HepG2 (cell line): ENCODE measurements around the gene MRPL30. TPM values are rescaled to one million over a fixed set of nuclear protein-coding genes. Genes with fewer than 3 reads are reported as not detected.

Experiments used
- ATAC-seq: fragments of 200-7000 bp; cut with Tn5 transposase; 3 replicates; pipeline ENCODE4 v1.9.1; 2020; ENCODE audit warnings: mild to moderate bottlenecking, moderate library complexity
- Bru-seq: library from RNA; stranded (reverse); fragments of 400-500 nt; gene quantifications from one replicate; lab custom pipeline; 2021; lab: Mats Ljungman, UMichigan
- BruChase-seq, 2 experiments: library from RNA; stranded (reverse); fragments of 400-500 nt; gene quantifications; one replicate each; lab custom pipeline; 2021; lab: Mats Ljungman, UMichigan
- BruUV-seq: library from RNA; stranded (reverse); fragments of 400-500 nt; replicated peaks from 2 replicates; lab custom pipeline; 2021; lab: Mats Ljungman, UMichigan
- CTCF ChIA-PET: fragments of 300-600 bp; formaldehyde crosslinking; extraction: SDS; loops from one replicate; lab custom pipeline; 2021; ENCODE audit warnings: low total read pairs, inconsistent platforms, low intra/inter-chr PET ratio; lab: Yijun Ruan, JAX
- POLR2A ChIA-PET: fragments of 350-600 bp; sonication (Branson Sonifier 250); formaldehyde crosslinking; loops from one replicate; lab custom pipeline; 2020; ENCODE audit warnings: antibody characterized with exemption, inconsistent platforms; lab: Yijun Ruan, JAX
- DNase-seq: peaks from one replicate; pipeline ENCODE4 v3.0.0-alpha.2; 2015; ENCODE audit warnings: low spot score
- FAIRE-seq: peaks from 3 replicates; lab custom pipeline; 2011; peaks lifted over from hg19 to GRCh38; lab: Jason Lieb, UNC
- H2AFZ ChIP-seq: one replicate; pipeline ENCODE4 v1.6.1; 2011; ENCODE audit warnings: low read length, inconsistent platforms
- H3K27ac ChIP-seq: fragments of 300-600 bp; 3 replicates; pipeline ENCODE4 v1.8.0; 2011; ENCODE audit warnings: mixed run types, mild to moderate bottlenecking, mixed read lengths, low read length, inconsistent platforms; ENCODE audit not compliant: insufficient read depth; ENCODE audit errors: extremely low read length
- H3K27me3 ChIP-seq, 2 experiments: fragments of 200-600 bp in 1 of 2; 2 replicates in 1 of 2; 3 replicates in 1 of 2; pipeline versions ENCODE4 v1.6.0 to v1.8.0; 2011; ENCODE audit warnings: low read length in 2 of 2, mild to moderate bottlenecking in 2 of 2, moderate library complexity in 2 of 2, inconsistent platforms in 1 of 2; ENCODE audit not compliant: insufficient read depth in 2 of 2, control insufficient read depth in 1 of 2
- H3K36me3 ChIP-seq, 2 experiments: fragments of 200-600 bp in 1 of 2; replicated peaks in 1 of 2; 2 replicates in 1 of 2; 3 replicates in 1 of 2; pipeline versions ENCODE4 v1.5.1 to v1.8.0; 2011; ENCODE audit warnings: low read length in 2 of 2, inconsistent platforms in 1 of 2; ENCODE audit not compliant: insufficient read depth in 2 of 2, control insufficient read depth in 1 of 2
- H3K4me1 ChIP-seq: 2 replicates; pipeline ENCODE4 v1.5.1; 2012; ENCODE audit warnings: low read length, inconsistent platforms; ENCODE audit not compliant: insufficient read depth
- H3K4me2 ChIP-seq: 2 replicates; pipeline ENCODE4 v1.6.0; 2011; ENCODE audit warnings: low read depth, low read length, inconsistent platforms
- H3K4me3 ChIP-seq, 3 experiments: fragments of 200-600 bp in 1 of 3; sonication (generic), shearing (Covaris generic) in 1 of 3; replicated peaks in 1 of 3; 2 replicates each; pipeline ENCODE4 v1.5.1; 2011 to 2016; ENCODE audit warnings: low read length in 3 of 3, inconsistent platforms in 2 of 3, low read depth in 2 of 3, mild to moderate bottlenecking in 2 of 3, control low read depth in 1 of 3, mixed read lengths in 1 of 3; ENCODE audit not compliant: insufficient read depth in 1 of 3
- H3K79me2 ChIP-seq: one replicate; pipeline ENCODE4 v1.6.1; 2011; ENCODE audit warnings: low read length, inconsistent platforms; ENCODE audit not compliant: insufficient read depth
- H3K9ac ChIP-seq: 2 replicates; pipeline ENCODE4 v1.6.0; 2011; ENCODE audit warnings: mild to moderate bottlenecking, low read depth, low read length, inconsistent platforms; ENCODE audit not compliant: insufficient read depth
- H3K9me3 ChIP-seq: 2 replicates; pipeline ENCODE4 v1.5.1; 2012; ENCODE audit warnings: mild to moderate bottlenecking, low read length
- H4K20me1 ChIP-seq: 2 replicates; pipeline ENCODE4 v1.6.0; 2011; ENCODE audit warnings: inconsistent platforms, mild to moderate bottlenecking, low read length, moderate library complexity; ENCODE audit not compliant: insufficient read depth
- AKAP8 ChIP-seq: sonication (generic); formaldehyde crosslinking; IDR thresholded peaks from 2 replicates; pipeline ENCODE4 v1.5.1; 2020; ENCODE audit warnings: mild to moderate bottlenecking, missing genetic modification reagents
- CAMTA2 ChIP-seq: sonication (generic); formaldehyde crosslinking; IDR thresholded peaks from 2 replicates; pipeline ENCODE4 v1.4.0; 2020; ENCODE audit warnings: mild to moderate bottlenecking, missing genetic modification reagents, borderline replicate concordance
- CHCHD3 ChIP-seq: sonication (generic); formaldehyde crosslinking; IDR thresholded peaks from 2 replicates; pipeline ENCODE4 v1.8.0; 2022; ENCODE audit warnings: mild to moderate bottlenecking, missing genetic modification reagents, moderate library complexity
- CHD2 ChIP-seq: IDR thresholded peaks from 2 replicates; pipeline ENCODE4 v1.6.1; 2011; ENCODE audit warnings: low read depth, low read length, improper control_type of control experiment
- EZH2 ChIP-seq: conservative IDR thresholded peaks from 2 replicates; pipeline ENCODE4 v1.6.1; 2012; ENCODE audit warnings: mild to moderate bottlenecking, low read depth, low read length, moderate library complexity
- FOXK1 ChIP-seq: sonication (generic); formaldehyde crosslinking; IDR thresholded peaks from 2 replicates; pipeline ENCODE4 v1.4.0; 2020; ENCODE audit warnings: low read depth, missing genetic modification reagents, borderline replicate concordance
- HMG20B ChIP-seq: conservative IDR thresholded peaks from 2 replicates; pipeline ENCODE4 v1.6.1; 2016; ENCODE audit warnings: missing genetic modification reagents, missing compliant biosample characterization
- KDM5B ChIP-seq: sonication (generic); formaldehyde crosslinking; IDR thresholded peaks from 2 replicates; pipeline ENCODE4 v1.4.0; 2020; ENCODE audit warnings: missing genetic modification reagents, mild to moderate bottlenecking, borderline replicate concordance
- KLF16 ChIP-seq, 2 experiments: sonication (generic) in 1 of 2; formaldehyde crosslinking in 1 of 2; IDR thresholded peaks; 2 replicates each; pipeline versions ENCODE4 v1.6.1 to v1.8.0; 2016 to 2023; ENCODE audit warnings: missing genetic modification reagents in 2 of 2, missing compliant biosample characterization in 1 of 2
- ZBTB46 ChIP-seq: sonication (generic); formaldehyde crosslinking; IDR thresholded peaks from 2 replicates; pipeline ENCODE4 v1.4.0; 2020; ENCODE audit warnings: mild to moderate bottlenecking, missing genetic modification reagents, borderline replicate concordance
- ZGPAT ChIP-seq: IDR thresholded peaks from 2 replicates; pipeline ENCODE4 v1.6.1; 2016; ENCODE audit warnings: mild to moderate bottlenecking
- ZNF263 ChIP-seq: sonication (generic); formaldehyde crosslinking; IDR thresholded peaks from 2 replicates; pipeline ENCODE4 v1.4.0; 2020; ENCODE audit warnings: missing genetic modification reagents
- ZNF737 ChIP-seq: sonication (generic); formaldehyde crosslinking; IDR thresholded peaks from 2 replicates; pipeline ENCODE4 v1.5.0; 2020; ENCODE audit warnings: missing genetic modification reagents, mild to moderate bottlenecking, borderline replicate concordance
- WGBS: methylation state at CpG from one replicate; pipeline ENCODE4 v1.1.6; 2017; ENCODE audit warnings: low lambda C conversion rate; 5-methylcytosine and 5-hydroxymethylcytosine counted together
- in situ Hi-C: cut with HindIII; loops from 2 replicates; pipeline ENCODE4 v1.10.0; 2017; ENCODE audit warnings: low pct_unique_long_range_greater_than_20kb; ENCODE audit not compliant: extremely low pct_ligation_motif_present
- intact Hi-C: fragments of 100-400 bp; cut with micrococcal nuclease; formaldehyde crosslinking; loops from one replicate; pipeline ENCODE4 v1.10.0; 2022; ENCODE audit not compliant: unreplicated experiment
- long read RNA-seq, 2 experiments: library from RNA in 1 of 2; library from polyadenylated mRNA in 1 of 2; stranded (forward) in 1 of 2; unstranded in 1 of 2; transcript quantifications; one replicate each; pipeline ENCODE4 v2.0.0, GENCODE V29; 2019 to 2022
- polyA minus RNA-seq, 3 experiments: library from RNA; depleted of rRNA, polyadenylated mRNA; stranded (reverse); fragments of >200 nt; gene quantifications; 2 replicates each; pipeline ENCODE4 v1.2.3, GENCODE V29; 2011; ENCODE audit warnings: low replicate concordance in 1 of 3
- polyA plus RNA-seq, 8 experiments: library from polyadenylated mRNA; depleted of rRNA in 3 of 8; stranded (reverse) in 7 of 8; unstranded in 1 of 8; fragments of >200 nt; fragmentation: Illumina TruSeq in 4 of 8; extraction: Trizol in 4 of 8; gene quantifications; 2 replicates each; pipeline versions ENCODE4 v1.2.1 to v1.2.3, GENCODE V29; 2011 to 2016; ENCODE audit warnings: low read depth in 4 of 8, missing spikeins in 1 of 8, mixed read lengths in 1 of 8; ENCODE audit not compliant: insufficient read depth in 1 of 8
- total RNA-seq, 5 experiments: library from RNA; depleted of rRNA; stranded (reverse); fragments of >200 nt; fragmentation: Illumina TruSeq; extraction: Trizol; gene quantifications; 2 replicates each; pipeline ENCODE4 v1.2.3, GENCODE V29; 2016; ENCODE audit warnings: low read depth in 1 of 5

MRPL30 gene
- 75.3 and 118 TPM in 2 replicates for total RNA-seq (2016; rRNA removed; fragmentation: Illumina TruSeq; extraction: Trizol)
- 37.6 and 38.1 TPM in 2 replicates for total RNA-seq (2016; cell fraction: cytosol; rRNA removed; fragmentation: Illumina TruSeq; extraction: Trizol; ENCODE audit: low read depth)
- 74.1 and 127 TPM in 2 replicates for total RNA-seq (2016; cell fraction: insoluble cytoplasmic fraction; rRNA removed; fragmentation: Illumina TruSeq; extraction: Trizol)
- 49.8 and 50.0 TPM in 2 replicates for total RNA-seq (2016; cell fraction: membrane; rRNA removed; fragmentation: Illumina TruSeq; extraction: Trizol)
- 31.1 and 32.7 TPM in 2 replicates for total RNA-seq (2016; cell fraction: nucleus; rRNA removed; fragmentation: Illumina TruSeq; extraction: Trizol)
- 25.6 and 30.2 TPM in 2 replicates for polyA plus RNA-seq (2011; rRNA removed)
- 17.9 and 23.0 TPM in 2 replicates for polyA plus RNA-seq (2011; cell fraction: cytosol; rRNA removed)
- polyA plus RNA-seq (2011; cell fraction: nucleus; rRNA removed), result 8.1 and 9.4 TPM in 2 replicates
- polyA plus RNA-seq (2012), result 36.4 and 47.7 TPM in 2 replicates
- 16.2 and 16.7 TPM in 2 replicates for polyA plus RNA-seq (2016; cell fraction: cytosol; fragmentation: Illumina TruSeq; extraction: Trizol; ENCODE audit: low read depth)
- 117 and 132 TPM in 2 replicates for polyA plus RNA-seq (2016; cell fraction: insoluble cytoplasmic fraction; fragmentation: Illumina TruSeq; extraction: Trizol; ENCODE audit: low read depth)
- 34.6 and 37.9 TPM in 2 replicates for polyA plus RNA-seq (2016; cell fraction: membrane; fragmentation: Illumina TruSeq; extraction: Trizol; ENCODE audit: low read depth)
- 48.4 and 48.8 TPM in 2 replicates for polyA plus RNA-seq (2016; cell fraction: nucleus; fragmentation: Illumina TruSeq; extraction: Trizol; ENCODE audit: insufficient read depth, low read depth)
- 17.1 and 26.1 TPM in 2 replicates for polyA minus RNA-seq (2011; rRNA and poly(A)+ RNA removed; ENCODE audit: low replicate concordance)
- 20.8 and 22.9 TPM in 2 replicates for polyA minus RNA-seq (2011; cell fraction: cytosol; rRNA and poly(A)+ RNA removed)
- polyA minus RNA-seq (2011; cell fraction: nucleus; rRNA and poly(A)+ RNA removed), result 18.3 and 25.4 TPM in 2 replicates
- Bru-seq, nascent RNA, result percentile 88 among the genes with signal in this experiment
- percentile 97 among the genes with signal in this experiment for BruChase-seq, experiment 1, labeled RNA remaining after a 6-hour chase
- percentile 95 among the genes with signal in this experiment for BruChase-seq, experiment 2, labeled RNA remaining after a 2-hour chase
- long read RNA-seq, experiment 1, transcript MRPL30-201 (6 exons, 2,605 nt), result major isoform, 34 of 53 reads
- long read RNA-seq, experiment 1, transcript MRPL30-202 (4 exons, 562 nt), result minor isoform, 7 of 53 reads
- long read RNA-seq, experiment 1, partial matches to known transcripts, result 2 of 53 reads
- long read RNA-seq, experiment 1, other reads (novel, unspliced or antisense), result 10 of 53 reads
- long read RNA-seq, experiment 2, transcript MRPL30-201 (6 exons, 2,605 nt), result major isoform, 13 of 103 reads
- long read RNA-seq, experiment 2, partial matches to known transcripts, result 11 of 103 reads
- long read RNA-seq, experiment 2, other reads (novel, unspliced or antisense), result 79 of 103 reads

- H3K4me3 ChIP-seq, result peak within 1 kb of the TSS; percentile 68 to 84 (median 84)
- H2AFZ ChIP-seq, result peak within 1 kb of the TSS; percentile 66
- ChIA-PET CTCF (no interaction called here), POLR2A (interaction anchor here (0.6 to 3.4 kb wide), 12 partner anchors 9 to 310 kb away, joined by 3 to 103 read pairs (median 4); partner anchors contain the start of genes C2orf15, EIF5B, LIPT1 and TSGA10)
- WGBS, result under 1% methylated on average over 36 of the region's 39 CpGs
- peak within 1 kb of the TSS; percentile 83 for H3K4me2 ChIP-seq
- in situ Hi-C loops, result loop anchor here (5.0 kb wide), 1 partner anchor 156 kb away; the partner anchor contains the start of genes EIF5B and TXNDC9
- FAIRE-seq, result peak; percentile 78
- no peaks in the 10 kb centered on the region for H3K36me3 ChIP-seq
- peaks cover 61% of the 10 kb centered on the region for H3K79me2 ChIP-seq
- H4K20me1 ChIP-seq, result no peaks in the 10 kb centered on the region
- H3K27ac ChIP-seq, result peak within 1 kb of the TSS; percentile 83
- DNase-seq, result peak; percentile 97
- H3K4me1 ChIP-seq, result peaks cover 46% of the 10 kb centered on the region
- TSS peak; percentile 82 for BruUV-seq
- H3K9me3 ChIP-seq, result no peaks in the 10 kb centered on the region
- H3K9ac ChIP-seq, result peak within 1 kb of the TSS; percentile 82
- no peaks in the 10 kb centered on the region; a peak in 1 of 5 replicates for H3K27me3 ChIP-seq
- peak; percentile 91 for ATAC-seq
- intact Hi-C loops, result loop anchor here (1.0 to 10.0 kb wide), 6 partner anchors 26 to 314 kb away; partner anchors contain the start of genes C2orf15, LIPT1, REV1 and TSGA10
- TF ChIP-seq CHD2, result peak; percentile 63; the same call in 1 of the 2 replicates
- TF ChIP-seq ZGPAT (CRISPR knock-in tag), result peak; percentile 95
- TF ChIP-seq CHCHD3 (CRISPR knock-in tag), result no peak
- no peak for TF ChIP-seq EZH2
- peak; percentile 80 for TF ChIP-seq HMG20B
- no peak; the same call in 1 of the 2 replicates for TF ChIP-seq ZNF737 (CRISPR knock-in tag)
- TF ChIP-seq CAMTA2 (CRISPR knock-in tag), result peak; percentile 52; the same call in 1 of the 2 replicates
- no peak for TF ChIP-seq AKAP8
- peak in 1 of 2 experiments; percentile 99; a peak in 2 of 4 replicates for TF ChIP-seq KLF16 (CRISPR knock-in tag; IDR thresholded peaks at IDR 0.05)
- TF ChIP-seq ZBTB46, result no peak
- peak; percentile 87 for TF ChIP-seq KDM5B (CRISPR knock-in tag)
- peak; percentile 87 for TF ChIP-seq FOXK1 (CRISPR knock-in tag)
- peak; percentile 71; the same call in 1 of the 2 replicates for TF ChIP-seq ZNF263 (CRISPR knock-in tag)
Measured at GRCh38 chr2:99180755-99181623, at the start of gene MRPL30, which contains the start of gene MITD1. Gene MRPL30 (plus strand): TSS chr2:99181184. CDS start chr2:99186204, 5,020 bp downstream. Gene MITD1 (minus strand): TSS chr2:99181058. CDS start chr2:99180981, 77 bp downstream.
